ENCODE results near the gene ZNF594.
"Not testable (repeated sequence)": the region's sequence is repeated elsewhere in the genome, so short reads cannot be mapped to it uniquely, and the experiment has no call there.

DNA sequence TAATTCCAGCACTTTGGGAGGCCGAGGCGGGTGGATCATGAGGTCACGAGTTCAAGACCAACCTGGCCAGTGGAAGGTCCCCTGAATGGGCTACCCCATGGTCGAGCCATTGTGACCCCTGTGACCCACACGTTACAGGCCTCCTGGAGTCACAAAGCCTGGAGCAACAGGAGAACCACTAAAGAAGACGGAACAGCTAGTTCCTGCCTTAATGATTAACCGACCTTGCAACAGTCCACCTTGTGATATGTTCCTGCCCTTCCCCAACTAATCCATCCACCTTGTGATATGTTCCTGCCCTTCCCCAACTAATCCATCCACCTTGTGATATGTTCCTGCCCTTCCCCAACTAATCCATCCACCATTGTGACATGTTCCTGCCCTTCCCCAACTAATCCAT, 48.1 kb upstream of the ZNF594 start:
- TF ChIP-seq SP1 (CRISPR knock-in tag; conservative IDR thresholded peaks at IDR 0.05); CREM (CRISPR knock-in tag; IDR thresholded peaks at IDR 0.05); ZNF121 (CRISPR knock-in tag; IDR thresholded peaks at IDR 0.05): not testable (repeated sequence)
- TF ChIP-seq, protein P1, sequence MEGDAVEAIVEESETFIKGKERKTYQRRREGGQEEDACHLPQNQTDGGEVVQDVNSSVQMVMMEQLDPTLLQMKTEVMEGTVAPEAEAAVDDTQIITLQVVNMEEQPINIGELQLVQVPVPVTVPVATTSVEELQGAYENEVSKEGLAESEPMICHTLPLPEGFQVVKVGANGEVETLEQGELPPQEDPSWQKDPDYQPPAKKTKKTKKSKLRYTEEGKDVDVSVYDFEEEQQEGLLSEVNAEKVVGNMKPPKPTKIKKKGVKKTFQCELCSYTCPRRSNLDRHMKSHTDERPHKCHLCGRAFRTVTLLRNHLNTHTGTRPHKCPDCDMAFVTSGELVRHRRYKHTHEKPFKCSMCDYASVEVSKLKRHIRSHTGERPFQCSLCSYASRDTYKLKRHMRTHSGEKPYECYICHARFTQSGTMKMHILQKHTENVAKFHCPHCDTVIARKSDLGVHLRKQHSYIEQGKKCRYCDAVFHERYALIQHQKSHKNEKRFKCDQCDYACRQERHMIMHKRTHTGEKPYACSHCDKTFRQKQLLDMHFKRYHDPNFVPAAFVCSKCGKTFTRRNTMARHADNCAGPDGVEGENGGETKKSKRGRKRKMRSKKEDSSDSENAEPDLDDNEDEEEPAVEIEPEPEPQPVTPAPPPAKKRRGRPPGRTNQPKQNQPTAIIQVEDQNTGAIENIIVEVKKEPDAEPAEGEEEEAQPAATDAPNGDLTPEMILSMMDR (IDR thresholded peaks at IDR 0.05) = not testable (repeated sequence)
- TF ChIP-seq, protein P2, sequence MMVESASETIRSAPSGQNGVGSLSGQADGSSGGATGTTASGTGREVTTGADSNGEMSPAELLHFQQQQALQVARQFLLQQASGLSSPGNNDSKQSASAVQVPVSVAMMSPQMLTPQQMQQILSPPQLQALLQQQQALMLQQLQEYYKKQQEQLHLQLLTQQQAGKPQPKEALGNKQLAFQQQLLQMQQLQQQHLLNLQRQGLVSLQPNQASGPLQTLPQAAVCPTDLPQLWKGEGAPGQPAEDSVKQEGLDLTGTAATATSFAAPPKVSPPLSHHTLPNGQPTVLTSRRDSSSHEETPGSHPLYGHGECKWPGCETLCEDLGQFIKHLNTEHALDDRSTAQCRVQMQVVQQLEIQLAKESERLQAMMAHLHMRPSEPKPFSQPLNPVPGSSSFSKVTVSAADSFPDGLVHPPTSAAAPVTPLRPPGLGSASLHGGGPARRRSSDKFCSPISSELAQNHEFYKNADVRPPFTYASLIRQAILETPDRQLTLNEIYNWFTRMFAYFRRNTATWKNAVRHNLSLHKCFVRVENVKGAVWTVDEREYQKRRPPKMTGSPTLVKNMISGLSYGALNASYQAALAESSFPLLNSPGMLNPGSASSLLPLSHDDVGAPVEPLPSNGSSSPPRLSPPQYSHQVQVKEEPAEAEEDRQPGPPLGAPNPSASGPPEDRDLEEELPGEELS (CRISPR knock-in tag; IDR thresholded peaks at IDR 0.05) = not testable (repeated sequence)
- TF ChIP-seq, protein P3, sequence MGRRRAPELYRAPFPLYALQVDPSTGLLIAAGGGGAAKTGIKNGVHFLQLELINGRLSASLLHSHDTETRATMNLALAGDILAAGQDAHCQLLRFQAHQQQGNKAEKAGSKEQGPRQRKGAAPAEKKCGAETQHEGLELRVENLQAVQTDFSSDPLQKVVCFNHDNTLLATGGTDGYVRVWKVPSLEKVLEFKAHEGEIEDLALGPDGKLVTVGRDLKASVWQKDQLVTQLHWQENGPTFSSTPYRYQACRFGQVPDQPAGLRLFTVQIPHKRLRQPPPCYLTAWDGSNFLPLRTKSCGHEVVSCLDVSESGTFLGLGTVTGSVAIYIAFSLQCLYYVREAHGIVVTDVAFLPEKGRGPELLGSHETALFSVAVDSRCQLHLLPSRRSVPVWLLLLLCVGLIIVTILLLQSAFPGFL (CRISPR knock-in tag; IDR thresholded peaks at IDR 0.05; ENCODE audit: borderline replicate concordance) = not testable (repeated sequence)
- TF ChIP-seq, protein P4, sequence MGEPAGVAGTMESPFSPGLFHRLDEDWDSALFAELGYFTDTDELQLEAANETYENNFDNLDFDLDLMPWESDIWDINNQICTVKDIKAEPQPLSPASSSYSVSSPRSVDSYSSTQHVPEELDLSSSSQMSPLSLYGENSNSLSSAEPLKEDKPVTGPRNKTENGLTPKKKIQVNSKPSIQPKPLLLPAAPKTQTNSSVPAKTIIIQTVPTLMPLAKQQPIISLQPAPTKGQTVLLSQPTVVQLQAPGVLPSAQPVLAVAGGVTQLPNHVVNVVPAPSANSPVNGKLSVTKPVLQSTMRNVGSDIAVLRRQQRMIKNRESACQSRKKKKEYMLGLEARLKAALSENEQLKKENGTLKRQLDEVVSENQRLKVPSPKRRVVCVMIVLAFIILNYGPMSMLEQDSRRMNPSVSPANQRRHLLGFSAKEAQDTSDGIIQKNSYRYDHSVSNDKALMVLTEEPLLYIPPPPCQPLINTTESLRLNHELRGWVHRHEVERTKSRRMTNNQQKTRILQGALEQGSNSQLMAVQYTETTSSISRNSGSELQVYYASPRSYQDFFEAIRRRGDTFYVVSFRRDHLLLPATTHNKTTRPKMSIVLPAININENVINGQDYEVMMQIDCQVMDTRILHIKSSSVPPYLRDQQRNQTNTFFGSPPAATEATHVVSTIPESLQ (CRISPR knock-in tag; IDR thresholded peaks at IDR 0.05) = not testable (repeated sequence)
- TF ChIP-seq, protein P5, sequence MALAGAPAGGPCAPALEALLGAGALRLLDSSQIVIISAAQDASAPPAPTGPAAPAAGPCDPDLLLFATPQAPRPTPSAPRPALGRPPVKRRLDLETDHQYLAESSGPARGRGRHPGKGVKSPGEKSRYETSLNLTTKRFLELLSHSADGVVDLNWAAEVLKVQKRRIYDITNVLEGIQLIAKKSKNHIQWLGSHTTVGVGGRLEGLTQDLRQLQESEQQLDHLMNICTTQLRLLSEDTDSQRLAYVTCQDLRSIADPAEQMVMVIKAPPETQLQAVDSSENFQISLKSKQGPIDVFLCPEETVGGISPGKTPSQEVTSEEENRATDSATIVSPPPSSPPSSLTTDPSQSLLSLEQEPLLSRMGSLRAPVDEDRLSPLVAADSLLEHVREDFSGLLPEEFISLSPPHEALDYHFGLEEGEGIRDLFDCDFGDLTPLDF (CRISPR knock-in tag; IDR thresholded peaks at IDR 0.05) = not testable (repeated sequence)

Data from WTC11 (cell line).